Lung microvascular endothelial cell (primary cell): ENCODE data around the gene ATG9B. TPM values are rescaled to one million over a fixed set of nuclear protein-coding genes. Genes with fewer than 3 reads are reported as not detected.

ENCODE experiments used
- DNase-seq, 2 donors: peaks; one replicate each; pipeline versions ENCODE4 v3.0.0 to v3.0.0-alpha.2; 2010; ENCODE audit warnings: low read depth in 2 of 2
- total RNA-seq: library from RNA; depleted of rRNA; stranded (reverse); fragments of >200 nt; gene quantifications from 2 replicates; pipeline ENCODE4 v1.2.1, GENCODE V29; 2014

The ATG9B gene
- total RNA-seq, 1 donor from 2014 or later: not detected

DNA sequence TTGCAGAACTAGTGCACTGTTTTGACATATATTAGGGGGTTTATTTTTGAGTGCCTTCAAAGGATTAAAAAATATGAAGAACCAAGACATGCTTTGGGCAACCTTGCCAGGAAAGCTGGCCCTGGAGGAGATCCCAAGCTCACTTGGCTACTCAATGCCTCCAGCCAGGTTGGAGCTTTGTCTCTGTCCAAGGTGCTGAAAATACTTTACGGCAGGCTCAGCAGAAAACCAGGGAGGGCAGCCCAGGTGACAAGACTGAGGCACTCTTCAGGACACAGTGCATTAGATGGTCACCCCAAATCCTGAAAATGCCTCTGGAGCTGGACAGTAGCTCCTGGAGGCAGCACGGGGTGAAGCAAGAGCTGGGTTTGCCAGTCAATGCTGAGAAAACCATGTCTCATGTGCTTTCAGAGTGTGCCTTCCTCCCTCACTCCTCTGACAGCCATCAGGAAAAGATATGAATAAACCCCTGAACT is 40.4 kb downstream of the ATG9B start:
- DNase-seq: peak; percentile 41 to 60

DNA sequence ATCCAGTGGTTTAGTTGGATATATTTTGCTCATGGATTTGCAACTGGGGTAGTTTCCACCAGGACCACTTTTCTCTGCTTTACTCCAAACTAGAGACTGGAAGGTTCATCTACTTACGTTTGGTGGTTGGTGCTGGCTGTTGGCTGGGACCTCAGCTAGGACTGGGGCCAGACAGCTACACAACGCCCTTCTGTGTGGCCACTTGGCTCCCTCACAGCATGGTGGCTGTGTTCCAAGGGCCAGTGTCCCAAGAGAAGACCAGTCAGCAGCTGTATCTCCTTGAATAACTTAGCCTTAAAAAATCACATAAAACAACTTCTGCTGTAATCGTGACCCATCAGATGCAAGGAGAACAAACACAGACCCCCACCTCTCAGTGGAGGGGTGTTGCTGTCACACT is 41.9 kb downstream of the ATG9B start:
- DNase-seq: no peak

- no peak for DNase-seq
Measured at GRCh38 chr7:150981644-150982043, 42.6 kb downstream of the ATG9B start.

DNA sequence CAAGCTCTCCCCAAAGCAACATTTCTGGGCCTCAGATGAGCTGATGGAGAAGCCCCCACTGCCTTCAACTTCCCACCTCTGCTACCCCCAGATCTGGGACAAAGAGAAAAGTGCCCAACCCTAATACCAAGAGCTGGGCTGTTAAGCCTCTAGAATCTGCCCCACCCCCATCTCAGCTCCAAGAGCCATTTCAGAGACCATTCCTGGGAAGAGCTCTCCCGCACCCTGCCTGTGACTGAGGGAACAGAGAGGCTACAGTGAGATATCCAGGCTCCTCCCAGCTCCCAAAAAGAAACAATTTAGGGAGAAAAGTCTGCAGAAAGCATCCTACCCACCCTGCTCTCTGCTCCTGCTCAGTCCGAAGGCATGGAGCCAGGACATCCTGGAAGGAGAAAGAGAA is 43.6 kb downstream of the ATG9B start:
- DNase-seq: no peak

DNA sequence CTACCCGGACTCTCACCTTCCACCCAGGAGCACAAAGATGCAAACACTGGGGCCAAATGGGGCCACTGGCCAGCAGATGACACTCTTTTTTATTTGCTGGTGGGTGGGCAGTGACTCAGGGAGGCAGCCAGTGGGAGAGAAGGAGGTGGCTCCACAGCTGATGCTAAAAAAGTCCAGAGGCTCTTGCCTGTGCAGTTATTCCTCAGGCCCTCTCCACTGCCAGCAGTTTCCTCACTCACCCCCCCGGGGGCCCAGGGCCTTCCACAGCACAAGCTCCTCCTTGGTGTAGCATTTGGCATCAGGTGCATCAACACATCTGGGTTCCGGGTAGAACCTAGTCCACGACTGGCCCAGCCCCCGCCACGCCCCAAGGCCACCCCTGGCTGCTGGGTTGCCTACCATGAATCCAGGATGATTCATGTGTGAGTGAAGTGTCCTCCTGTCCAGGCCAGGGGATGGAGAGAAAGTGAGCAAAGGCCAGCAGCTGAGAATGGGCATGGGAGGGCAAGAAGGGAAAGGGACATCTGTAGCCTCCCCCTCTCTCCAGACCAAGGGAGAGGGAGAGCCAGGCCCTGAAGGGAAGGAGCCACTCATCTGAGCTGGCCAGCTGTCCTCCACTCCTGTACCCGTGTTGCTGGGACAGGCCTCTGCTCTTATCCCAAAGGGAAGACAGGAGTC is 44.4 kb downstream of the ATG9B start:
- DNase-seq: no peak

DNA sequence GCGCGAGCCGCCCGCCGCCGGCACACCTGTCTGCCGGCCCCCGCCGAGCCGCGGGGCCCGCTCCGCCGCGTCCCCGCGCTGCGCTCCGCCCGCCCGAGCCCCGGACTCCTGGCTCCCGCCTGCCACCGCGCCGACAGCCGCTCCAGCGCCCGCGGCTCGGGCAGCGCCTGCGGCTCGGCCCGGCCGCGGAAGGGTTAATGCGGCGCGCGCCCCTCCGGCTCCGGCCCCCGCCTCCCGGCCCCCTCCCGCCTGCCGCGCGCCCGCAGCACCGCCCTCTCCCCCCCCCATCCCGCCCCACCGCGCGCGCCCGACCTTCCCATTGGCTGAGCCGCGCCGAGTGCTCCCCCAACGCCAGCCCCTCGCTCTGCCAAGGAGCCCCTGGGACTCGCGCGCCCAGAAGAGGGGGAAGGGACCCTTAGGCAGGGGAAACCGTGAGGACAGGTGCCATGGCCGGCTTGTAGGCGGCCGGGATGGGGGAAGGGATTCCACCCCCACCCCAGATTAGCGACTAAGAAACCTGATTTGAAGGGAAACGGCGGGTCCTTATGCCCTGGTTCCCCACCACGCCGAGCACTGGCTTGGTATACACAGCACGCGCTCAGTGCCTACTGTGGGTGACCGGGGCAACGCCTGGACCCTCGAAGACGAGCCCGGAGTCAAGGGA is 46.0 kb downstream of the ATG9B start, which contains the start of gene KCNH2:
Gene KCNH2 (minus strand): TSS at position 196 of the 664 bp plus-strand sequence. CDS start 408 bp downstream, outside the sequence.
- DNase-seq: no peak

DNA sequence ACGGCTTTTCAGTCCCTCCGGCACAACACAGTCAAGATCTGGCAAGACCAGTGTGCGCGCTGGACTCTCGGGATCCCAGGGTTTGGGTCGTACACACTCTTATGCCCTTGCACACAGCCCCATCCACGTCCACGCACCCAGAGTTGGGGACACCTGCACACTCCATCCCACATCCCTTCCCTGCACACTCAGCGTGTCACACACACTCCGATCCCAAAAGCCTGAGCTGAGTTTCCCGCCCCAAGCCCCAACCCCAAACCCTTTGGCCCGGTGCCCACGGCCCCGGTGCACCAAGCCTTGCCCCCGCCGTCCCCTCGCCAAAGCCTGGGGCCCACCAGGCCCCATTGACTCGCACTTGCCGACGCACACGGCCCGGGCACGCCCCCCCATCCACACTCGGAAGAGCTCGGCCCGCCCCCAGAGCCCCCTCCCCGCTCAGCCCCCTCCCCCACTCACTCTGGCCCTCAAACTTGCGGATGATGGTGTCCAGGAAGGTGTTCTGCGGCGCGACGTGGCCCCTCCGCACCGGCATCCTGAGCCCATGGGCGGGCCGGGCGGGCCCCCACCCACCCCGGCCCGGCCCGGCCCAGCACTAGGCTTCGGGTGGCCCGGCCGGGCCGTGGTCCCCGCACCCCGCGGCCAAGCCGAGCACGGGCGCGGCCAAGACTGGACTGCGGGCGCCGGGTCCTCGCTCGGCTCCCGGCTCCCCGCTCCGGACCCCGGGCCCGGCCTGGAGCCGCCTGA is 46.7 kb downstream of the ATG9B start:
- no peak for DNase-seq

- DNase-seq: no peak
Measured at GRCh38 chr7:150976529-150977381, 47.5 kb downstream of the ATG9B start.

GRCh38 chr7:150975536-150976319 is 48.6 kb downstream of the ATG9B start:
- DNase-seq: no peak

DNA sequence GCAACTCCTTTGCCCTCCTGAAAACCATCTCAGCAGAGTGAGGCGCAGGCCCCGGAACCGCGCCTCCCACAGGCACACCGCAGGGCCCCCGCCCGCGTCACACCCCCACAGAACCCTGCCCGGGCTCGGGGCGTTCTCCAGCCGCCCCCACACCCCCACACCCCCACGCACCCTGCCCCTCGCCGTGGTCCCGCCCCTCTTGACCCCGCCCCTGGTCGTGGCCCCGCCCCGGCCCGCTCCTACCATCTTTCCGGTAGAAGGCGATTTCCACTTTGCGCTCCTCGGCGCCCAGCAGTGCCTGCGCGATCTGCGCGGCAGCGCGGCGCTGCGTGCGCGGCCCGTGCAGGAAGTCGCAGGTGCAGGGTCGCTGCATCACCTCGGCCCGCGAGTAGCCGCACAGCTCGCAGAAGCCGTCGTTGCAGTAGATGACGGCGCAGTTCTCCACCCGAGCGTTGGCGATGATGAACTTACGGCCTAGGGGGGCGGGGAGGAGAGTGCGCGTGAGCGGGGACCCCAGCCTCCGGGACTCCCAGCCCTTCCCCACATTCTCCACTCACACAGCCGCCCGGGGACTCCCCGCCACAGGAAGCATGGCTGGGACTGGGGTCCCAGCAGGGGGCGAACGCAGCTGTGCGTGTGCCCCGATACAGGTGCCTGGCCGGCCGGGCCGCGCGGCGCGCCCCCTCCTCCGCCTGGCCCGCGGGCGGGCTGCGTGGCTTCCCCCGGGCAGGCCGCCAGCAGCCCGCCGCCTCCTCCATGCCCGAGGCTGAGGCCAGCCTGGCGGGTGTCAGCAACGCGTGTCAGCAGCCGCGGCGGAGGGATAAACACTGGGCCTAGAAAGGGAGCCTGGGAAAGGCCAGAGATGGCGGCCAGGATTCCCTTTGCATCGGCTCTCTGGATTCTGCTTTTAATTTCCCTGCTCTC is 49.6 kb downstream of the ATG9B start:
- peak; percentile 10 to 44 for DNase-seq

GRCh38 chr7:150973571-150974451 is 50.5 kb downstream of the ATG9B start:
- no peak for DNase-seq

DNA sequence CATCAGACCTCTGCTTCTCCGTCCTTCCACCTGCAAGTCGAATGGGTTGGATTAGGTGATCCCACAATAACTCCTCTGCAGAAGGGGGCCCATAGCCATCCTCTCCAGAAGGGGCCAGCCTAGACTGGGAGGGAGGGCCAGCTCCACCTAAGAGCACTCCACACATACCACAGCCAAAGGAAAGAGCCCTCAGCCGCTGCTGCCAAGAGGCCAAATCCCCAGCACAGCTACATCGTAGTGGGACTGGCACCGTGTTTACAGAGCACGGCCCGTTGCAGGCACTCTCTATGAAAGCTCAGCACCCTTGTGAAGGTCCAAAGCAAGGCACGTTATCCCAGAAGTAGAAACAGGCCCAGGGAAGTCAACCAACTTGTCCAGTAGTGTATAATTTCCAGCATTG is 51.6 kb downstream of the ATG9B start:
- no peak for DNase-seq

GRCh38 chr7:150972023-150972468 is 52.2 kb downstream of the ATG9B start:
- no peak for DNase-seq

- no peak for DNase-seq
Measured at GRCh38 chr7:150971242-150972022, 52.9 kb downstream of the ATG9B start.

DNA sequence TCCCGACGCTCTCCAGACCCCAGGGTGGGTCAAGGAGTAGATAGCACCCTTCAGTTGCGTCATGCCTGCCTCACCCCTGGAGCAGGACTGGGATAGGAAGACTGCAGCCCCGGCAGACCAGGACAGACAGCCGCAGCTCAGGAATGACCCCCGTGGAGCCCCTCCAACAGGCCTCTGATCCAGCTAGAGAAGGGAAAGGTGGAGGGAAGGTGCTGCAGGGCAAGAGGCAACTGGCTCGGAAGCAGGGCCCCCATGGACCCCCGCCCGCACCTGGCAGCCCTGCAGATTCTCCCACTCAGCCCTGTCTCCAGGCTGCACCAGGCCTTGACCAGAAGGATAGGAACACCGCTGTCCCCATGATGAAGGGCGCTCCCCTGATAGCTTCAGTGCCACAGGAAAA is 53.9 kb downstream of the ATG9B start:
- no peak for DNase-seq

GRCh38 chr7:150969475-150969874 is 54.8 kb downstream of the ATG9B start:
- no peak for DNase-seq

GRCh38 chr7:150968734-150969372 is 55.4 kb downstream of the ATG9B start:
- DNase-seq: no peak
